NCI-H82 treated with DMSO at 0.1 percent for 48 hours (cell line): ENCODE data around the gene FIBCD1.
"Not testable (repeated sequence)": the region's sequence is repeated elsewhere in the genome, so short reads cannot be mapped to it uniquely, and the experiment has no call there.

ENCODE experiments used
- DNase-seq: peaks from one replicate; lab custom pipeline; 2025; ENCODE audit not compliant: unreplicated experiment; lab: John Stamatoyannopoulos, UW

The FIBCD1 gene

GRCh38 chr9:130955947-130956621, 17.0 kb upstream of the FIBCD1 start:
- DNase-seq = no peak

- not testable (repeated sequence) for DNase-seq
These were observed 15.9 kb upstream of the FIBCD1 start for GRCh38 chr9:130954925-130955324.

GRCh38 chr9:130954317-130954716, 15.3 kb upstream of the FIBCD1 start:
- no peak for DNase-seq

- no peak for DNase-seq
These were observed 13.2 kb upstream of the FIBCD1 start for GRCh38 chr9:130952065-130952762.

GRCh38 chr9:130950039-130950311, 10.9 kb upstream of the FIBCD1 start:
- no peak for DNase-seq

- no peak for DNase-seq
These were observed 10.4 kb upstream of the FIBCD1 start for GRCh38 chr9:130949188-130950038.

- no peak for DNase-seq
These were observed 9.2 kb upstream of the FIBCD1 start for GRCh38 chr9:130948266-130948665.

GRCh38 chr9:130947618-130948140, 8.6 kb upstream of the FIBCD1 start:
- DNase-seq = no peak

GRCh38 chr9:130946766-130947617, 7.9 kb upstream of the FIBCD1 start:
- DNase-seq = no peak

GRCh38 chr9:130945173-130945572, 6.1 kb upstream of the FIBCD1 start:
- no peak for DNase-seq

- DNase-seq = no peak
These were observed 5.5 kb upstream of the FIBCD1 start for GRCh38 chr9:130944510-130945058.

- no peak for DNase-seq
These were observed 4.7 kb upstream of the FIBCD1 start for GRCh38 chr9:130943777-130944176.

GRCh38 chr9:130943221-130943620, 4.2 kb upstream of the FIBCD1 start:
- DNase-seq = no peak

- no peak for DNase-seq
These were observed 3.6 kb upstream of the FIBCD1 start for GRCh38 chr9:130942679-130943078.

GRCh38 chr9:130942084-130942483, 3.0 kb upstream of the FIBCD1 start:
- DNase-seq = no peak

- no peak for DNase-seq
These were observed 1.9 kb upstream of the FIBCD1 start for GRCh38 chr9:130940693-130941576.

- DNase-seq = no peak
These were observed 1.0 kb upstream of the FIBCD1 start for GRCh38 chr9:130940027-130940549.

- DNase-seq = no peak
These were observed 469 bp upstream of the FIBCD1 start for GRCh38 chr9:130939405-130940026.

- no peak for DNase-seq
These were observed 829 bp downstream of the FIBCD1 start for GRCh38 chr9:130938184-130938651.
